Activated B cell treated with CpG ODN at 0.5 μM for 24 hours (primary cell): ENCODE data around the gene MYO1E. TPM values are rescaled to one million over a fixed set of nuclear protein-coding genes. Genes with fewer than 3 reads are reported as not detected.

Source experiments
- ATAC-seq: fragments of 200-7000 bp; cut with Tn5 transposase; one replicate; pipeline ENCODE4 v1.10.0; 2021; ENCODE audit warnings: low read depth, mild to moderate bottlenecking, moderate library complexity
- CTCF ChIA-PET: fragments of 350-600 bp; sonication (Branson Sonifier 250); formaldehyde crosslinking; loops from one replicate; lab custom pipeline; 2021; ENCODE audit warnings: antibody characterized with exemption; lab: Charles Lee
- POLR2A ChIA-PET: fragments of 350-600 bp; sonication (Branson Sonifier 250); formaldehyde crosslinking; loops from one replicate; lab custom pipeline; 2021; ENCODE audit warnings: antibody characterized with exemption; lab: Charles Lee
- DNase-seq: peaks from one replicate; pipeline ENCODE4 v3.0.0; 2022
- H3K27ac Mint-ChIP-seq: one replicate; pipeline ENCODE4 v1.8.0; 2020; ENCODE audit warnings: mixed read lengths
- H3K27me3 Mint-ChIP-seq: one replicate; pipeline ENCODE4 v1.8.0; 2021; ENCODE audit warnings: mixed read lengths
- H3K36me3 Mint-ChIP-seq: one replicate; pipeline ENCODE4 v1.8.0; 2021; ENCODE audit warnings: low read depth, mixed read lengths
- H3K4me1 Mint-ChIP-seq: one replicate; pipeline ENCODE4 v1.8.0; 2021; ENCODE audit warnings: mixed read lengths
- H3K4me3 Mint-ChIP-seq: one replicate; pipeline ENCODE4 v1.8.0; 2020; ENCODE audit warnings: mild to moderate bottlenecking, mixed read lengths
- H3K9me3 Mint-ChIP-seq: one replicate; pipeline ENCODE4 v1.8.0; 2020; ENCODE audit warnings: mixed read lengths
- CTCF ChIP-seq: fragments of 200-600 bp; IDR thresholded peaks from one replicate; pipeline ENCODE4 v1.8.0; 2022; ENCODE audit warnings: antibody characterized with exemption, mild to moderate bottlenecking
- intact Hi-C: fragments of 100-400 bp; cut with micrococcal nuclease; formaldehyde crosslinking; loops from one replicate; pipeline ENCODE4 v1.15.1; 2024
- total RNA-seq: library from RNA; stranded (reverse); gene quantifications from 2 replicates; pipeline ENCODE4 v1.2.3, GENCODE V29; 2022

The MYO1E gene
- total RNA-seq, 1 donor from 2014 or later: 186 TPM

- Mint-ChIP-seq H3K36me3 (peaks cover 3% of the 10 kb centered on the region), H3K4me3 (no peak overlapping the region), H3K27ac (peak overlapping the region; percentile 66), H3K27me3 (no peaks in the 10 kb centered on the region), H3K4me1 (peaks cover 92% of the 10 kb centered on the region), H3K9me3 (no peaks in the 10 kb centered on the region)
- POLR2A ChIA-PET: interaction anchor here (0.5 kb wide), 2 partner anchors 56 to 103 kb away, joined by 3 to 4 read pairs; no protein-coding TSS in a partner anchor
- CTCF ChIA-PET: interaction anchor here (1.4 kb wide), 1 partner anchor 103 kb away, joined by 3 read pairs; no protein-coding TSS in a partner anchor
- DNase-seq: no peak
- no peak for TF ChIP-seq CTCF
- ATAC-seq: no peak
- intact Hi-C loops: loop anchor here (5.0 kb wide), 2 partner anchors 48 to 98 kb away; no protein-coding TSS in a partner anchor
Measured at GRCh38 chr15:59350421-59350732, 22.3 kb downstream of the MYO1E start.

- H3K36me3 Mint-ChIP-seq: peaks cover 3% of the 10 kb centered on the region
- POLR2A ChIA-PET: interaction anchor here (0.5 to 1.3 kb wide), 2 partner anchors 23 to 102 kb away, joined by 4 read pairs; partner anchors contain the start of gene MYO1E
- intact Hi-C loops: loop anchor here (5.0 kb wide), 3 partner anchors 38 to 98 kb away; no protein-coding TSS in a partner anchor
- no peak for DNase-seq
- no peaks in the 10 kb centered on the region for H3K27me3 Mint-ChIP-seq
- ATAC-seq: peak; percentile 62
- CTCF ChIA-PET: interaction anchor here (1.4 kb wide), 1 partner anchor 103 kb away, joined by 3 read pairs; no protein-coding TSS in a partner anchor
- no peaks in the 10 kb centered on the region for H3K9me3 Mint-ChIP-seq
- H3K27ac Mint-ChIP-seq: peak overlapping the region; percentile 66
- peaks cover 92% of the 10 kb centered on the region for H3K4me1 Mint-ChIP-seq
- no peak for TF ChIP-seq CTCF
- no peak overlapping the region for H3K4me3 Mint-ChIP-seq
Measured at GRCh38 chr15:59349680-59350420, 22.8 kb downstream of the MYO1E start.

- peaks cover 89% of the 10 kb centered on the region for H3K4me1 Mint-ChIP-seq
- H3K36me3 Mint-ChIP-seq: peaks cover 5% of the 10 kb centered on the region
- ChIA-PET POLR2A (interaction anchor here (0.7 kb wide), 1 partner anchor 266 kb away, joined by 4 read pairs; no protein-coding TSS in a partner anchor), CTCF (no interaction called here)
- H3K27ac Mint-ChIP-seq: no peak overlapping the region
- DNase-seq: no peak
- no peak overlapping the region for H3K4me3 Mint-ChIP-seq
- no peaks in the 10 kb centered on the region for H3K27me3 Mint-ChIP-seq
- H3K9me3 Mint-ChIP-seq: no peaks in the 10 kb centered on the region
- intact Hi-C loops: loop anchor here (5.0 kb wide), 1 partner anchor 36 kb away; no protein-coding TSS in a partner anchor
- ATAC-seq: no peak
- no peak for TF ChIP-seq CTCF
Measured at GRCh38 chr15:59347915-59348314, 24.8 kb downstream of the MYO1E start.

DNA sequence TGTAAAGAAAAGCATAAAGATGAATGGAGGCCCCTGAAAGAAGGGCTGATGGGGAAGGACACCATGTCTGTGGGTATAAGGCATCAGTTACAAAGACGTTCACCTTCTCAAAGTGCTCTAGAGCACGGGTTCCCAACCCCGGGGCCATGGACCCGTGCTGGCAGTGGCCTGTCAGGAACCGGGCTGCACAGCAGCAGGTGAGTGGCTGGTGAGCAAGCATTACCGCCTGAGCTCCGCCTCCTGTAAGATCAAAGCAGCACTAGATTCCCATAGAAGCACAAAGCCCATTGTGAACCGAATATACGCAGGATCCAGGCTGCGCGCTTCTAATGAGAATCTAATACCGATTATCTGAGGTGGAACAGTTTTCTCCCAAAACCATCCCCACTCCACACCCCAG lies 25.7 kb downstream of the MYO1E start:
- ATAC-seq: no peak
- no peaks in the 10 kb centered on the region for H3K27me3 Mint-ChIP-seq
- peaks cover 83% of the 10 kb centered on the region for H3K4me1 Mint-ChIP-seq
- no peak overlapping the region for H3K27ac Mint-ChIP-seq
- no peak overlapping the region for H3K4me3 Mint-ChIP-seq
- CTCF ChIA-PET: no interaction called here
- POLR2A ChIA-PET: no interaction called here
- H3K9me3 Mint-ChIP-seq: peaks cover 5% of the 10 kb centered on the region
- peaks cover 12% of the 10 kb centered on the region for H3K36me3 Mint-ChIP-seq
- TF ChIP-seq CTCF: no peak
- intact Hi-C loops: loop anchor here (5.0 kb wide), 1 partner anchor 35 kb away; no protein-coding TSS in a partner anchor
- DNase-seq: no peak

DNA sequence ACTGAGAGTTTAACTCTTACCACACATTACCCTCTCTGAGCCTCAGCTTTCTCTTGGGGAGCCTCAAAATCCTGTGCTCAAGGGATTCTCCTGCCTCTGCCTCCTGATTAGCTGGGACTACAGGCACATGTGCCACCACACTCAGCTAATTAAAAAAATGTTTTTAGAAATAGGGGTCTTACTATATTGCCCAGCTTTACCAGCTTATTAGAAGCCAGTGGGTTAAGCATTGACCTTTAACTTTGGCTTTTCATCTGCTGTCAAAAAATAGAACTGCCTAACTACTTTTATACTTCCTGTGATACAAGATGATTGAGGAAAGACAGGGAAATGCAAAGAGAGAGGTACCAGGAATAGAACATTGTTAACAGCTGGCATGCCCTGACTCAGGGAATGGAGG lies 27.3 kb downstream of the MYO1E start:
- H3K27me3 Mint-ChIP-seq: no peaks in the 10 kb centered on the region
- DNase-seq: no peak
- peaks cover 72% of the 10 kb centered on the region for H3K4me1 Mint-ChIP-seq
- no peak overlapping the region for H3K27ac Mint-ChIP-seq
- H3K9me3 Mint-ChIP-seq: peaks cover 5% of the 10 kb centered on the region
- ATAC-seq: no peak
- no peak overlapping the region for H3K4me3 Mint-ChIP-seq
- CTCF ChIA-PET: interaction anchor here (0.9 kb wide), 1 partner anchor 53 kb away, joined by 3 read pairs; no protein-coding TSS in a partner anchor
- peaks cover 13% of the 10 kb centered on the region for H3K36me3 Mint-ChIP-seq
- intact Hi-C loops: loop anchor here (5.0 kb wide), 1 partner anchor 33 kb away; no protein-coding TSS in a partner anchor
- POLR2A ChIA-PET: interaction anchor here (0.5 to 1.1 kb wide), 4 partner anchors 9 to 46 kb away, joined by 3 to 6 read pairs (median 4); no protein-coding TSS in a partner anchor
- no peak for TF ChIP-seq CTCF
